SH-SY5Y (cell line): ENCODE data around the gene RGS2.

Source experiments
- GATA2 ChIP-seq: IDR thresholded peaks from 2 replicates; pipeline ENCODE4 v1.6.1; 2011; ENCODE audit warnings: mild to moderate bottlenecking, low read depth, low read length
- GATA3 ChIP-seq: IDR thresholded peaks from 2 replicates; pipeline ENCODE4 v1.6.1; 2011; ENCODE audit warnings: low read depth, mild to moderate bottlenecking, low read length, moderate library complexity

DNA sequence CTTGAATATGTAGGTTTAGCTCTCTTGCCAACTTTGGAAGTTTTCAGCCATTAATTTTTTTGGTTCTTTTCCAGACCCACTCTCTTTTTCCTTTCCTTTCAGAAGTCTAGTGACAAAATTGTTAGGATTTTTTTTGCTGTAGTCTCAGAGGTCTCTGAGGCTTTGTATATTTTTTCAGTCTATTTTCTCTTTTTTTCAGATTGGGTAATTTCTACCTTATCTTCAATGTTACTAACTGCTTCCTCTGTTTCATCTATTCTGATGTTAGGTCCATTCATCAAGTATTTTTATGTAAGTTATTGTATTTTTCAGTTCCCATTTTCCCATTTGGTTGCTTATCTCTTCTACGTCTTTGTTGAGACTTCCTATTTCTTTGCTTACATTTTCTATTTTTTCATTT is 15.7 kb downstream of the RGS2 start:
- TF ChIP-seq GATA3 (no peak), GATA2 (no peak)
